ENCODE data around the gene CD101.

The CD101 gene

GRCh38 chr1:117001254-117001927, at the start of gene CD101:
Gene CD101, plus strand, starts transcription at chr1:117001760. Its CDS starts 58 bp downstream, at chr1:117001818.
- DNase-seq (ENCODE audit: low read depth): no peak
- no peak within 1 kb of the TSS for H3K4me3 ChIP-seq (ENCODE audit: control insufficient read depth, low read depth, low read length)
- TF ChIP-seq CTCF (IDR thresholded peaks at IDR 0.05; ENCODE audit: control insufficient read depth, insufficient read depth, low read depth, low read length, missing control alignments): no peak

GRCh38 chr1:116952738-116953275, 48.8 kb upstream of the CD101 start:
- TF ChIP-seq CTCF (IDR thresholded peaks at IDR 0.05; ENCODE audit: control insufficient read depth, insufficient read depth, low read depth, low read length, missing control alignments): no peak
- no peak for DNase-seq (ENCODE audit: low read depth)
- no peak overlapping the region for H3K4me3 ChIP-seq (ENCODE audit: control insufficient read depth, low read depth, low read length)

- H3K4me3 ChIP-seq (ENCODE audit: control insufficient read depth, low read depth, low read length): no peak overlapping the region
- TF ChIP-seq CTCF (IDR thresholded peaks at IDR 0.05; ENCODE audit: control insufficient read depth, insufficient read depth, low read depth, low read length, missing control alignments): no peak
- DNase-seq (ENCODE audit: low read depth): no peak
Observed at GRCh38 chr1:116954440-116954839, 47.1 kb upstream of the CD101 start.

- TF ChIP-seq CTCF (IDR thresholded peaks at IDR 0.05; ENCODE audit: control insufficient read depth, insufficient read depth, low read depth, low read length, missing control alignments): no peak
- DNase-seq (ENCODE audit: low read depth): no peak
- no peak overlapping the region for H3K4me3 ChIP-seq (ENCODE audit: control insufficient read depth, low read depth, low read length)
Observed at GRCh38 chr1:116956378-116956777, 45.2 kb upstream of the CD101 start.

- no peak for DNase-seq (ENCODE audit: low read depth)
- TF ChIP-seq CTCF (IDR thresholded peaks at IDR 0.05; ENCODE audit: control insufficient read depth, insufficient read depth, low read depth, low read length, missing control alignments): no peak
- no peak overlapping the region for H3K4me3 ChIP-seq (ENCODE audit: control insufficient read depth, low read depth, low read length)
Observed at GRCh38 chr1:116957646-116958045, 43.9 kb upstream of the CD101 start.

- H3K4me3 ChIP-seq (ENCODE audit: control insufficient read depth, low read depth, low read length): no peak overlapping the region
- no peak for TF ChIP-seq CTCF (IDR thresholded peaks at IDR 0.05; ENCODE audit: control insufficient read depth, insufficient read depth, low read depth, low read length, missing control alignments)
- DNase-seq (ENCODE audit: low read depth): no peak
Observed at GRCh38 chr1:116958110-116958509, 43.5 kb upstream of the CD101 start.
